Muscle layer of colon (tissue), 2 donors: Measurements from ENCODE around the gene MTHFD1L.
"Not testable (repeated sequence)": the region's sequence is repeated elsewhere in the genome, so short reads cannot be mapped to it uniquely, and the experiment has no call there.

Experiments used
- H3K27ac ChIP-seq: one replicate; pipeline ENCODE4 v1.7.0; 2013; ENCODE audit warnings: low read depth, mild to moderate bottlenecking, low read length, moderate library complexity
- H3K27me3 ChIP-seq, 2 donors: one replicate each; pipeline ENCODE4 v1.7.0; 2013; ENCODE audit warnings: low read length in 2 of 2, mild to moderate bottlenecking in 2 of 2; ENCODE audit not compliant: insufficient read depth in 2 of 2, control insufficient read depth in 1 of 2
- H3K36me3 ChIP-seq: one replicate; pipeline ENCODE4 v1.7.0; 2013; ENCODE audit warnings: mild to moderate bottlenecking, low read length; ENCODE audit not compliant: insufficient read depth
- H3K4me1 ChIP-seq: one replicate; pipeline ENCODE4 v1.7.0; 2013; ENCODE audit warnings: mild to moderate bottlenecking, low read length; ENCODE audit not compliant: insufficient read depth
- H3K4me3 ChIP-seq, 2 donors: one replicate each; pipeline ENCODE4 v1.7.0; 2013; ENCODE audit warnings: low read length in 2 of 2, low read depth in 1 of 2, mild to moderate bottlenecking in 1 of 2, moderate library complexity in 1 of 2
- H3K9ac ChIP-seq: one replicate; pipeline ENCODE4 v1.7.0; 2013; ENCODE audit warnings: low read length
- H3K9me3 ChIP-seq: one replicate; pipeline ENCODE4 v1.7.0; 2013; ENCODE audit warnings: mild to moderate bottlenecking, low read length
- donor health status: abdominal sarcoma.
- donor health status: Adenocarcinoma of cecum.

The MTHFD1L gene

GRCh38 chr6:151109869-151110575, 244.5 kb downstream of the MTHFD1L start:
- Histone ChIP-seq H3K4me3 (no peak overlapping the region), H3K4me1 (no peaks in the 10 kb centered on the region), H3K36me3 (no peaks in the 10 kb centered on the region), H3K9me3 (no peaks in the 10 kb centered on the region), H3K27me3 (no peaks in the 10 kb centered on the region), H3K27ac (no peak overlapping the region), H3K9ac (no peak overlapping the region)

DNA sequence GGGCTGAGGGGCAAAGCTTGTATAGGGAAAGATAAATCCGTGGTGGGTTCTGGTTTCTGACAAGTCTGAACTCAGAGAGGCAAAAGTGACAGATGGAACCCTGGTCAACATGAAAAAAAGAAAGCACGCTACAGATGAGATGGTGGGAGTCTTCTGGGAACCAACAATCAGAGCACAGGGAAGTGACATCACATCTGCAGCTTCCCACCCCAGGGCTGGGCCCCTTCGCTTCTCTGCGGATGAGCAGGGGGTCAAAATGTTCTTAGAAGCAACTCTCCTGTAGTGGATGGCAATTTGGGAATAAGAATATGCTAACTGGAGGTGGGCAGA, 245.0 kb downstream of the MTHFD1L start:
- Histone ChIP-seq H3K9me3 (no peaks in the 10 kb centered on the region), H3K4me3 (no peak overlapping the region), H3K36me3 (no peaks in the 10 kb centered on the region), H3K27me3 (no peaks in the 10 kb centered on the region), H3K9ac (no peak overlapping the region), H3K27ac (no peak overlapping the region), H3K4me1 (no peaks in the 10 kb centered on the region)

DNA sequence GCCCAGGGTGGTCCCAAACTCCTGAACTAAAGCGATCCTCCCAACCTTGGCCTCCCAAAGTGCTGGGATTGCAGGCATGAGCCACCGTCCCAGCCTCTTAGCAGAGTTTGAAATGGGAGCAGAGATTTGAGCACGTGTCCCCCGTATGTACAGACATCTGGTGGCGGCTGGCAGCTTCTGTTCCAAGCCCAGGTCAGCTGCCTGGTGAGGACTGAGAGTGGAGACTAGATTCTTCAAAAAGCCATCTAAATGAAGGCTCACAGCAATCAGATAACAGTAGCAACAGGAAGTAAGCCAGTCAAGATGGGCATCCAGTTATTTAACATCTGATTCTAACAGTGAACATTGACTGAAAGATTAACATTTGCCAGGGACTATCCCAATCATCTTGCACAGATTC, 246.2 kb downstream of the MTHFD1L start:
- Histone ChIP-seq H3K27me3 (no peaks in the 10 kb centered on the region), H3K4me3 (no peak overlapping the region), H3K9ac (no peak overlapping the region), H3K4me1 (no peaks in the 10 kb centered on the region), H3K27ac (no peak overlapping the region), H3K36me3 (no peaks in the 10 kb centered on the region), H3K9me3 (no peaks in the 10 kb centered on the region)

DNA sequence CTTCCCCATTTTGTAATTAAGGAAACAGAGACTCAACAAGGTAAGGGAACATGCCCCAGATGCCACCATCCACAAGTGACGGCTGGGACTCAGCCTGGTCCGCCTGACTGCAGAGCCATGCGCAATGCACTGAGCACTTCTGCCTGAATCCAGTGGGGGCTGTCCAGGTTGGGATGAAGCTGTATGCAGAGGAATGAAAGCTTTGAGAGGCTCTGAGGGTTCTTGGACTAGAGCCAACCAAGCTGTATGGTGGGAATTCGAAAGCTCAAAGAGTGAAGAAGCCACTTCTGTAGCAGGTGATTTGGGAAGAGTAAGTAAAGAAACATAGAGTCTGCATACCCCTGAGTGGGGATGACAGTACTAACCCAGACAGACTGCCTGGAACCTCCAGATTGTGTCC, 246.6 kb downstream of the MTHFD1L start:
- Histone ChIP-seq H3K4me3 (no peak overlapping the region), H3K9me3 (no peaks in the 10 kb centered on the region), H3K4me1 (no peaks in the 10 kb centered on the region)

DNA sequence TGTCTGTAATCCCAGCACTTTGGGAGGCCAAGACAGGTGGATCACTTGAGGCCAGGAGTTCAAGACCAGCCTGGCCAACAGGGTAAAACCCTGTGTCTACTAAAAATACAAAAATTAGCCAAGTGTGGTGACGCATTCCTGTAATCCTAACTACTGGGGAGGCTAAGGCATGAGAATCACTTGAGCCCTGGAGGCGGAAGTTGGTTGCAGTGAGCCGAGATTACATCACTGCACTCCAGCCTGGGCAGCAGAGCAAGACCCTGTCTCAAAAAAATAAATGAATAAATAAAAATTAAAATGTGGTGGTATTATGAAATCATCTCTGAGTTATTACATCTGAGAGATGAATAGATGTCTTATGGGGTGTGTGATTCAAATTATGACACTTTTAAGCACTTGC, 247.4 kb downstream of the MTHFD1L start:
- not testable (repeated sequence) for H3K4me1 ChIP-seq, H3K9ac ChIP-seq, H3K4me3 ChIP-seq, H3K27me3 ChIP-seq, H3K9me3 ChIP-seq, H3K27ac ChIP-seq, H3K36me3 ChIP-seq

More for the DNA sequence above, 246.6 kb downstream of the MTHFD1L start:
- Histone ChIP-seq H3K9ac (no peak overlapping the region), H3K27ac (no peak overlapping the region), H3K36me3 (no peaks in the 10 kb centered on the region), H3K27me3 (no peaks in the 10 kb centered on the region)

- Histone ChIP-seq H3K27ac (no peak overlapping the region), H3K4me1 (peaks cover 6% of the 10 kb centered on the region), H3K27me3 (no peaks in the 10 kb centered on the region), H3K36me3 (no peaks in the 10 kb centered on the region), H3K9ac (no peak overlapping the region), H3K4me3 (no peak overlapping the region), H3K9me3 (no peaks in the 10 kb centered on the region)
Observed at GRCh38 chr6:151113641-151114040, 248.1 kb downstream of the MTHFD1L start.

GRCh38 chr6:151118461-151119123, 253.1 kb downstream of the MTHFD1L start:
- Histone ChIP-seq H3K9me3 (no peaks in the 10 kb centered on the region), H3K36me3 (no peaks in the 10 kb centered on the region), H3K4me3 (no peak overlapping the region), H3K9ac (no peak overlapping the region), H3K4me1 (peaks cover 25% of the 10 kb centered on the region), H3K27ac (no peak overlapping the region), H3K27me3 (no peaks in the 10 kb centered on the region)

DNA sequence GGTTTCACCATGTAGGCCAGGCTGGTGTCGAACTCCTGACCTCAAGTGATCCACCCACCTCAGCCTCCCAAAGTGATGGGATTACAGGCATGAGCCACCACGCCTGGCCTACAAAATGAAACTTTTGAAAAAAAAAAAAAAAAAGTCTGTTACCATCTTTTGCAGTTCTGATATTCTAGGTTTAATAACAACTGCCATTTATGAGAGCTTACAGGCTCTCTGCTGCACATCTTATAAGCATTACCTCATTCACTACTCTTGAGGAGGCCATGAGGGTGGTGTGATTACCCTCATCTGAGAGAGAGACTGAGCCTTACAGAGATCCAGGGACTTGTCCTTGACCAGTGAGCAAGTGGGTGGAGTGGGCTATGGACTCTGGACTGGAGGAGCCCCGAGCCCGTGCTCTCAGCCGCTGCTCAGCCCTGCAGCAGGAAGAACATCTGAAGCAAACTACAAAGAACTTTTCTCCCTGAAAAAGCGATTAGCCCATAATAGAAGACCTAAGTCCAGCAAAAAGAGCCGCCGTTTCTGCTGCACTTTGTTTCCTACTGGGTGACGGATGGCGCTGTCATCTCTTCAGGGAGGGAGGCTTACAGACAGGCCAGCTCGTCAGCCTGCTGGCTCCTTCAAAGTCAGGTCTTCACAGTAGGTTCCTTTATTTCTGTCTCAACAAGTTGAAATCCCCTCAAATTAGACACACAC, 254.5 kb downstream of the MTHFD1L start:
- H3K4me3 ChIP-seq = no peak overlapping the region
- no peaks in the 10 kb centered on the region for H3K36me3 ChIP-seq
- peak overlapping the region; percentile 12 for H3K27ac ChIP-seq
- H3K4me1 ChIP-seq = peaks cover 26% of the 10 kb centered on the region
- no peaks in the 10 kb centered on the region for H3K9me3 ChIP-seq
- no peak overlapping the region for H3K9ac ChIP-seq
- H3K27me3 ChIP-seq = no peaks in the 10 kb centered on the region

GRCh38 chr6:151121900-151122299, 256.4 kb downstream of the MTHFD1L start:
- Histone ChIP-seq H3K27ac (no peak overlapping the region), H3K4me3 (no peak overlapping the region), H3K4me1 (peaks cover 37% of the 10 kb centered on the region), H3K9ac (no peak overlapping the region), H3K9me3 (no peaks in the 10 kb centered on the region), H3K27me3 (no peaks in the 10 kb centered on the region), H3K36me3 (no peaks in the 10 kb centered on the region)

GRCh38 chr6:151123641-151124040, 258.1 kb downstream of the MTHFD1L start:
- peaks cover 32% of the 10 kb centered on the region for H3K4me1 ChIP-seq
- H3K36me3 ChIP-seq, H3K27me3 ChIP-seq, H3K4me3 ChIP-seq, H3K9me3 ChIP-seq, H3K9ac ChIP-seq, H3K27ac ChIP-seq: not testable (repeated sequence)

DNA sequence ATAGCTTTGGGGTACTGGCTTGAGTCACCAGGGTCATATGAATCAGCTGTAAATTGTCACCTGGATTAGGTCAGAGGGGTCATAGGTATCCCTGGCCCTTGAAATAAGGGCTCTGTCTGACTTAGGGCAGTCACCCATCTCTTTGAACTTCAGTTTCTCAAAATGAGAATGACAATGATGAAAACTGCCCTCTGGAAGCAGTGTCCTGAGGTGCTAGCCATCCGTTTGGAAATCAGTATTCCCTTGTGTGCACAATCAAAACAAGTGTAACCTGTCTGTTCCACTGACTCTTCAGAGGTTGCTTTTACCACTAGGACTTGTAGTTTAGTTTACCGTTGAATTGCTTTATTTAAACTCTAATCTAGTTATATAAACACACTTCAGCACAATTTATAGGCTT, 259.7 kb downstream of the MTHFD1L start:
- H3K27ac ChIP-seq, H3K4me3 ChIP-seq, H3K27me3 ChIP-seq, H3K9me3 ChIP-seq, H3K9ac ChIP-seq, H3K36me3 ChIP-seq: not testable (repeated sequence)
- peaks cover 21% of the 10 kb centered on the region for H3K4me1 ChIP-seq
